ENCODE results near the gene ARF1. TPM values are rescaled to one million over a fixed set of nuclear protein-coding genes. Genes with fewer than 3 reads are reported as not detected.

Gene ARF1
- total and polyA plus RNA-seq, 2 of the 13 experiments (the other 11 are each of a cell fraction or from before 2014, with no cell fraction given) = 186 to 327 TPM

- Histone ChIP-seq H3K4me1 (ENCODE audit: insufficient read depth, low read length) (no peaks in the 10 kb centered on the region), H3K36me3 (replicated peaks in 1 of 2; ENCODE audit: control insufficient read depth in 1 of 2, insufficient read depth in 2 of 2, low read length in 2 of 2) (no peaks in the 10 kb centered on the region), H3K27me3 (ENCODE audit: control insufficient read depth in 1 of 2, insufficient read depth in 2 of 2, low read length in 2 of 2) (peaks cover 10 to 44% of the 10 kb centered on the region in 2 experiments; a peak in 4 of 5 replicates), H3K4me3 (replicated peaks in 1 of 3; ENCODE audit: insufficient read depth in 1 of 3, low read depth in 2 of 3, low read length in 3 of 3) (no peak overlapping the region), H3K9ac (ENCODE audit: insufficient read depth, low read depth, low read length) (no peak overlapping the region), H4K20me1 (ENCODE audit: insufficient read depth, low read length) (no peaks in the 10 kb centered on the region), H3K4me2 (ENCODE audit: low read depth, low read length) (no peak overlapping the region), H2AFZ (ENCODE audit: low read length) (no peak overlapping the region), H3K9me3 (ENCODE audit: low read length) (no peaks in the 10 kb centered on the region), H3K27ac (ENCODE audit: extremely low read length, insufficient read depth, low read length) (no peak overlapping the region), H3K79me2 (ENCODE audit: insufficient read depth, low read length) (no peaks in the 10 kb centered on the region)
- FAIRE-seq = no peak
- ChIA-PET CTCF (ENCODE audit: low intra/inter-chr PET ratio, low total read pairs) (no interaction called here), POLR2A (no interaction called here)
- WGBS (ENCODE audit: low lambda C conversion rate) = 21% methylated on average over 6 of the region's 15 CpGs
- intact Hi-C loops (cut with micrococcal nuclease; ENCODE audit: unreplicated experiment) (no loop called here), in situ Hi-C loops (cut with HindIII; ENCODE audit: extremely low pct_ligation_motif_present, low pct_unique_long_range_greater_than_20kb) (no loop called here)
- no peak for DNase-seq (ENCODE audit: low spot score)
- TF ChIP-seq, protein P1, sequence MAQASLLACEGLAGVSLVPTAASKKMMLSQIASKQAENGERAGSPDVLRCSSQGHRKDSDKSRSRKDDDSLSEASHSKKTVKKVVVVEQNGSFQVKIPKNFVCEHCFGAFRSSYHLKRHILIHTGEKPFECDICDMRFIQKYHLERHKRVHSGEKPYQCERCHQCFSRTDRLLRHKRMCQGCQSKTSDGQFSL (CRISPR knock-in tag; IDR thresholded peaks at IDR 0.05) = no peak
- TF ChIP-seq ZNF224 (CRISPR knock-in tag; IDR thresholded peaks at IDR 0.05) = no peak
- no peak for TF ChIP-seq ZC3H4 (CRISPR knock-in tag; IDR thresholded peaks at IDR 0.05; ENCODE audit: borderline replicate concordance)
- TF ChIP-seq ZNF703 (CRISPR knock-in tag; IDR thresholded peaks at IDR 0.05; ENCODE audit: borderline replicate concordance) = no peak
- no peak for TF ChIP-seq SP4 (CRISPR knock-in tag; IDR thresholded peaks at IDR 0.05)
- no peak for TF ChIP-seq REL (CRISPR knock-in tag; conservative IDR thresholded peaks at IDR 0.05)
- TF ChIP-seq SP140L (CRISPR knock-in tag; IDR thresholded peaks at IDR 0.05; ENCODE audit: borderline replicate concordance) = no peak
- BruUV-seq (replicated peaks) = no TSS peak
- no peak for ATAC-seq
These were observed 16.8 kb upstream of the ARF1 start for GRCh38 chr1:228065543-228066347.

DNA sequence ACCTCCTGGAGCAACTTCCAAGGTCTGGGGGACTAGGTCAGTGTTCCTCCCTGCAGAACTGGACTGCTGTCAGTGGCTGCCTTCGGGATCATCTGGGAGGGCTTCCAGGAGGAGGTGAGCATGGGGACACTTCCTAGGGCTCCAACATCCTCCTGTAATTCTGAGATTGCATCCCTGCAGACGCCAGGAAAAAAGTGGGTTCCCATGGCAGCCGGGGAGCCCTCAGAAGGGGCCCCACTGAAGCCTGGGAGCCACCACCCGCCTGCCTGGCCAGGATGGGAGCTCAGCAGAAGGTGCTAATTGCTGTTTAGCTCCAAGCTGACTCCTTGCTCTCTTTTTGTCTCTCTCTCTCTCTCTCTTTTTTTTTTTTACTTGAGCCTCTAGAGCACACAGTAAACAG lies 16.1 kb upstream of the ARF1 start:
- H4K20me1 ChIP-seq (ENCODE audit: insufficient read depth, low read length) = no peaks in the 10 kb centered on the region
- peaks cover 10 to 37% of the 10 kb centered on the region in 2 experiments; a peak in 4 of 5 replicates for H3K27me3 ChIP-seq (ENCODE audit: control insufficient read depth in 1 of 2, insufficient read depth in 2 of 2, low read length in 2 of 2)
- no peaks in the 10 kb centered on the region for H3K4me1 ChIP-seq (ENCODE audit: insufficient read depth, low read length)
- H3K4me3 ChIP-seq (replicated peaks in 1 of 3; ENCODE audit: insufficient read depth in 1 of 3, low read depth in 2 of 3, low read length in 3 of 3) = no peak overlapping the region
- H3K4me2 ChIP-seq (ENCODE audit: low read depth, low read length) = no peak overlapping the region
- no peak overlapping the region for H3K9ac ChIP-seq (ENCODE audit: insufficient read depth, low read depth, low read length)
- no peak overlapping the region for H2AFZ ChIP-seq (ENCODE audit: low read length)
- in situ Hi-C loops (cut with HindIII; ENCODE audit: extremely low pct_ligation_motif_present, low pct_unique_long_range_greater_than_20kb) (no loop called here), intact Hi-C loops (cut with micrococcal nuclease; ENCODE audit: unreplicated experiment) (no loop called here)
- ChIA-PET CTCF (ENCODE audit: low intra/inter-chr PET ratio, low total read pairs) (no interaction called here), POLR2A (no interaction called here)
- no TSS peak for BruUV-seq (replicated peaks)
- no peak for FAIRE-seq
- WGBS (ENCODE audit: low lambda C conversion rate) = 16% methylated on average over 3 of the region's 4 CpGs
- no peak for ATAC-seq
- no peaks in the 10 kb centered on the region for H3K36me3 ChIP-seq (replicated peaks in 1 of 2; ENCODE audit: control insufficient read depth in 1 of 2, insufficient read depth in 2 of 2, low read length in 2 of 2)
- H3K9me3 ChIP-seq (ENCODE audit: low read length) = no peaks in the 10 kb centered on the region
- DNase-seq (ENCODE audit: low spot score) = no peak
- no peak overlapping the region for H3K27ac ChIP-seq (ENCODE audit: extremely low read length, insufficient read depth, low read length)
- H3K79me2 ChIP-seq (ENCODE audit: insufficient read depth, low read length) = no peaks in the 10 kb centered on the region
- TF ChIP-seq THAP8 (CRISPR knock-in tag; IDR thresholded peaks at IDR 0.05; ENCODE audit: borderline replicate concordance) (no peak), ZNF749 (CRISPR knock-in tag; IDR thresholded peaks at IDR 0.05; ENCODE audit: borderline replicate concordance) (no peak), SUZ12 (IDR thresholded peaks at IDR 0.05; ENCODE audit: low read depth, low read length) (no peak), SRF (IDR thresholded peaks at IDR 0.05; ENCODE audit: low read depth, low read length) (no peak), NR2F2 (IDR thresholded peaks at IDR 0.05; ENCODE audit: borderline replicate concordance, low read depth) (no peak), ZNF550 (CRISPR knock-in tag; IDR thresholded peaks at IDR 0.05; ENCODE audit: borderline replicate concordance) (no peak), ZNF784 (CRISPR knock-in tag; IDR thresholded peaks at IDR 0.05; ENCODE audit: borderline replicate concordance) (no peak), ZNF501 (CRISPR knock-in tag; IDR thresholded peaks at IDR 0.05) (no peak), NFE2 (CRISPR knock-in tag; IDR thresholded peaks at IDR 0.05) (no peak), ZNF652 (CRISPR knock-in tag; IDR thresholded peaks at IDR 0.05; ENCODE audit: borderline replicate concordance, low read depth) (no peak)
